GM19438 (cell line): ENCODE measurements around the gene ZBTB38.

Experiments used
- ATAC-seq: cut with Tn5 transposase; IDR thresholded peaks from one replicate; pipeline ENCODE4 v1.9.1; 2021; ENCODE audit warnings: low read depth; ENCODE audit not compliant: unreplicated experiment

ZBTB38 gene

DNA sequence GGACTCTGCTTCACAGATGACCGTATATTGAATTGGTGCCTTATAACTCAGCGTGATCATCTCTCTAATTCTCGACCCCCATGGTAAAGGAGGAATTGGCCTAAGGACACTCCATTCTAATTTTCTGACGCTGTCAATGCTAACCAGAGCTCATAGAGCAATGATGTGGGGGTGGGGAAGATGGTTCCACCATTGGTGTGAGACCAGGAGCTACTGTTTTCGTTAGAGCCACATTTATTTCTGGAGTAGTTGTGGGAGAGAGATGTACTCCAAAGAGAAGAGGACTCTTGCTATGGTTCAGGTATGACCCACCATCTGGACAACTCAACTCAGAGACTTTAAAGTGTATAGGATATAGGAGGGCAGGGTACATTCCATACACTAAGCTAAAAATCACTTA is 16.3 kb downstream of the ZBTB38 start:
- no peak for ATAC-seq

DNA sequence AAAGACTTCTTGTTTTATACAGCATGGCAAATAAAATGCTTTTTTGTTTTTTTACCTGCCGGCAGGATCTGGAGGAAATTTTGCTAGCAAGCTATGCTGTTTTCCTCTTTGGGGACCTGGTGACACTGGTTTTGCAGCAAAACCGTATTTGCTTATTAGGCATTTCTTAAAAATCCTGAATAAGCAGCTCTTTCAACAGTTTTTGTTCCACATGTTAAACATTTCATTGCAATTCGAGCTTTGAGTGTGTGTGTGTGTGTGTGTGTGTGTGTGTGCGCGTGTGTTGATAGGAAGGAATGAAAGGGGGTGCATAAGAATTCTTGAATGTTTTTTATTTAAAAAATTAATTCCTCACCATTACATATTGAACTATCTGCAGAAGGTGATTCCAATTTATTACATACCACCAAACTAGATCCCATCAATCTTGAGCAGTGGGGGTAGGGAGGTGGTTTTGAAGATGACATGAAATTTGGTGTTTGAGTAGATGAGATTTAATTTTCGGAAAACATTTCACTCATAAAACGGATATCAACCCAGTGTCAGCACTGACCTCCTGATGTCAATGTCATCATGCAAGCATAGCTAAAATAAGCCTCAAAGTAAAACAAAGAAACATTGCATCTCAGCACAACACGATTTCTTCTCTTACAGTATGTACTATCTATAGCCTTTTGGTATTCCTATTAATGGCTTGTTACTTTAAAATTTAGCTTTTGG is 17.3 kb downstream of the ZBTB38 start:
- no peak for ATAC-seq

DNA sequence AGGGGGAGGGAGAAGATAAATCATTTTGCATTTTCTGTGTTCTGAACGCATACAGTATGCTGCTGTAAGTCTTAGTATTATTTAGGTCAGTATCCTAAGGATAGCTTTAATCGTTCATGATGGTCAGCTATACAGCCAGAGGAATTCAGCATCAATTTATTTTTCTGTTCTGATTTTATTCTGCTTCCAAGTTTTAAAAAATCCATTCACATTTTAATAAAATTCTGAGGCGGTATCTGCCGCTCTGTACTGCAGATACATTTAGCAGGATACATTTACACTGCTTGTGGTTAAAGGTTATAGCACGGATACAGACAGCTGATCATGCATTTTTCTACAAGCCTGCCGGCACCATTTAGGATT is 17.8 kb downstream of the ZBTB38 start:
- no peak for ATAC-seq

DNA sequence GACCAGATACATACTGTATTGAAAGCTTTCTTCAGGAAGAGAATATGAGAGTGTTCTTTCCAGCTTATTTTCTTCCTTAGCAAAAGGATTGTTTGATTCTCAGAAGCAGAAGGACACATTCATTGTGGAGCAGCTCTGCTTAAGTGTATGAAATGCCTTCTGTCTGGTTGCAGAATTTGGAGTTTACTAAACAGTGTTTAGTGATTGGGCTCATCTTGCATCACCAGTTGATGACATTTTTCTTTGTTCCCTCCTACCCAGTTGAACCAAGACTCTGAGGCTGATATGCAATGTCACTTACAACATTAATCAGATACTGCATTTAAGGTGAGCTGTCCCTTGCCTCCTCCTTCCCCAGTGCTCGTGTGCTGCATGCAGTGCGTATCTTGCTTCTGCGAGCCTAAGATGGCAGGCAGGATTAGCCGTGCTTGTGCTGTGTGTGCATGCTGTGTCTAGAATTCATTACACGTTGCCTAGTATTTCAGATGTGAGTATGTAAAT is 18.4 kb downstream of the ZBTB38 start:
- ATAC-seq: peak; percentile 35

DNA sequence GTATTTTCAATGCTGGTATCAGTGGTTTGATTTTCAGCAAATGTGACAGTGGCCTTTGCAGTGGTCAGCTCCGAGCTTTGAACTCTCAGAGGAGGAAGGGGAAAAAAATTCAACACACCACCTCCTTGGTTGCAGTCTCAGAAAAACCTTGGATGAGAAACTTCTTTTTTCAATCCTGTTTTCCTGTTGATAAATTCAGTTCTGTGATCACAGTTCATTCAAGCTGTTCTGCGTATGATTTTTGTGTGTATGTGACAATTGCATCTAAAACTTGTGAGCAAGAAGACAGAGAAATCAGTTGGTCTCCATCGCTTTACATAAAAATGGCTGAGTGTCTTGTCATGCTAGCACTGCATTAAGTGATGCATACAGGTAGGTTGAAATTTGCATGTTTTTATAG is 19.2 kb downstream of the ZBTB38 start:
- no peak for ATAC-seq

DNA sequence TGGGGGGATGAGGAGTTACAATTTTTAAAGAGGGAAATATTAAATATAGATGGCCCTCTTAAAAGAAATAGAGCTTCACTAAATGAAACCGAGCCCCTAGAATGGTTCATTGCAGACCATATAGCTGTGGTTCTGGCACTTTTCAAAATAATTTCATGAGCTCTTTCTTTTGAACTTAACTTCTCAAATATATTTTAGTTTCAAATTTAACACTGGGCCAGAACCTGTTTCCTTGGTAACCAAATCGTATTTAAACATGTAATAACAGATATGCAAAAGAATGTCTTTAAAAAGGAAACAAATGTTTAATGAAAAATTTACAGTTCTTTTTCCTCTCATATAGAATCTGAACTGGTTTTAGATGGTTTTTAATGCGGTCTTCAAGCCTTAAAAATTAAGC is 20.1 kb downstream of the ZBTB38 start:
- ATAC-seq: no peak

DNA sequence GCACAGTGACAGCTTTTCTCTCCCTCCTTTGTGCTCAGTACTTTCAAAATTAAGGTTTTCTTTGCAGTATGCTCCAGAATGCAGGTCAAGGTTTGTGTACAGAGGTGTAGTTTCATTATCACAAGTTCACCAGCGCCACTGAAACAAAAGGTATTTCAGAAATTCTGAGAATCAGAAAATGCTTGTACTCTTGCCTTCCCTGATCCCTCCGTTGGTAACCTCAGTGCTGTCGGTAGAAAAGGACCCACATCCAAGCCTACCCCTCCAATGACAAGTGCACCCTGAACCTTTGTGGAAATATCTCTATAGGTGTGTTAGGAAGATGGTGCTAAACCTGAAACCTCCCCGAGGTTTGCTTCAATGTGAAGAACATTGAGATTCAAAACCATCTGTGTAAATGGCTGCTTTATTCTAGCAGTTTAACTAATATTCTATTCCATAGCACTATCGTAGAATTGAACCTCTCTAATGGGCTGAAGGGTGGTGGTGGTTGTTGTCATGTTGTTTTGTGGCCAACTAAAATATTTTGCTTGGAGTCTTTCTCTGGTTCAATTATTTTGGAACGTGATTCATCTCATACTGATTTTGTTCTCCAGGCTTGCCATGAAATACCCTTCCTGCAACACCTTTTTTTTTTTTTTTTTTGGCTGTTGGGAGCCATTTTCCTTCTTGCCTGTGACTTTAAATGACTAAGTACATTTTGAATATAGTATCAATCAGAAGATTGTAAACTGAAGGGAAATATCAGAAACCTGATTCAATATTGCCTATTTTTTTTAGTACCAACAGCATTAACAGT is 20.7 kb downstream of the ZBTB38 start:
- no peak for ATAC-seq

DNA sequence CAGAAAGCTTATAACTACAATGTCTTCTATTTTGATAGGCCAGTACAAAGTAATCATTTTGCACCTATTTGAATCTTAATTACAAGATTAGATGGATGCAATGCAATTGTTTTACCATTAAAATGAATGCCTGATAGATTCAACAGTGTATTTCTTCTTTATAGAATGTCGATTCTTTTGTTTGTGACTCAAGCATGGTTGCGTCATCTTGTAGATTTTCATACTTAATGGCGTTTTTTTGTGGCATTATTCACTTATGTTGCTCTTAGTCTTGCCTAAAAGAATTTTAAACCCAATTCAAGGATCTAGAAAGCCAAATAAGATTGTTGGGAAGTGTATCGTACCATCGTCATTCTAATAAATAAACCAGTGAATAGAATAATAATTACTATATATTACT is 21.4 kb downstream of the ZBTB38 start:
- no peak for ATAC-seq

DNA sequence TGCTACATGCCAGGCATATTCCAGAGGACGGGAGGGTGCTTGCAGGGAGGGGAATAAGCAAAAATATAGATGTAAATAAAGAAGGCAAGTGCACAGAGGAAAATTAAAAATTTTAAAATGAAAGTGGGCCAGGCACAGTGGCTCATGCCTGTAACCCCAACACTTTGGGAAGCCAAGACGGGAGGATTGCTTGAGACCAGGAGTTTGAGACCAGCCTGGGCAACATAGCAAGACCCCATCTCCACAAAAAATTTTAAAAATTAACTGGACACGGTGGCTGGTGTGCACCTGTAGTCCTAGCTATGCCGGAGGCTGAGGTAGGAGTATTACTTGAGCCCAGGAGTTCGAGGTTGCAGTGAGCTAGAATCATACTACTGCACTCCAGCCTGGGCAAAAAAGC is 22.4 kb downstream of the ZBTB38 start:
- ATAC-seq: no peak

DNA sequence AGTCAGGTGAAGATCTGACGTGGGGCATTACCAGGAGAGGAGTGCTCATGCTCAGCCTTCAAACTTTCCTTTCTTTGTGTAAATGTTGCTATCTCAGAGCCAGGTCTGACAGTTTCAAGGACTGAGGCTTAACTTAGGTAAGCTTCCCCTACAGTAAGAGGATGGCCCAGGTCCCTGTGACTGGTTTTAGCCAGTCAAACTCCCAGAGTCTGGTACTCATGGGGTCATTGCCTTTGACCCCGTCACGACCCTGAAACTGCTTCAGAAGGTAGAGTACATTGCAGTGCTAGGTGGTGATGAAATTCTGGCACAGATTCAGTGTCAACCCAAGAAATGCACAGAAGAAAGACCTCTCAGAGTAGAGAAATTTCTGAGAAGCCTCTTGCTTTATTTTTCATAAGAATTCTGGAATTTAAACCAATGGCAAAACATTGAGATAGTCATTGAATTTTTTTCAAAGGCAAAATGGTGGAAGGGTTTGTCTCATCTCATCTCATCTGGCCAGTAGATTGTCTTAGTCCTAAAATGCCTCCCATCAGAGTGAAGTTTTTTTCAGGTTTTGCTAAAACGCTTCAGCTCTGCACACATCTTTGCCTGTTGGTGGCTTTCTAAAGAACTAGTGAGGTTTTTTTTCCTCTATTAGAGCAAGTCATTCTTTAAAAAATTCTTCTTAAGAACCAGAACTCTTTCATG is 23.1 kb downstream of the ZBTB38 start:
- ATAC-seq: no peak

DNA sequence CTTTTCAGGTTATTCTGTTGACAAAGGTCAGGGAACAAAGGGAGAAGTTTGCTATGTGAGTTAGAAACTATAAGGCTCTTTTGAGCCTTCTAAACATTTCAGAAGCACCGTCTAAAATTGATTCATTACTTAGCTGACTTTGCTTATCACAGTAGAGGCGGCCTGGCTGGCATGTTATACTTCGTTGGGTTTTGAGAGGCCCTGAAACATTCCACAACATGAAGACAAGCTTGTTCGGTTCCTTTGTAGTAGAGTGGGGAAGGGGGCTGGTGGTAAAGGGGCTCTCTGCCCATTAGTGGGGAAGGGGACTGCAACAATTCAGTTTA is 23.6 kb downstream of the ZBTB38 start:
- no peak for ATAC-seq

DNA sequence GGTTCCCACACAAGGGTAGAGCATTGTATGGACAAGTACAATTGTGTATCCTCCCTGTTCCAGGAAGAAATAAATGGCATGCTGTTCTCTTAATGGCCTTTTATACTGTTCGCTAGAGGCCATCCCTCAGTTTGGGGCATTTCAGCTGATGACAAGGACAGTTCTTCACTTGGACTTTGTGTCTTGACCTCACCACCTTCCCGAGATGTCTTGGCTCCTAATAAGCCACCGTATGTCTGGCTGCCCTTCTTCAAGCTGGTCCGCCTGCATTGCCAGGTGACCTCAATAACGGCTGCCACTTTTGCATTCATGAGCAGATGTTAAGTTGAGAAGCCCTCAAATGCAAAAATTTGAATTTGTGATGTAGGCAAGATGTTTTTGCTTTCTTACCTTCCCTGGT is 24.1 kb downstream of the ZBTB38 start:
- no peak for ATAC-seq

DNA sequence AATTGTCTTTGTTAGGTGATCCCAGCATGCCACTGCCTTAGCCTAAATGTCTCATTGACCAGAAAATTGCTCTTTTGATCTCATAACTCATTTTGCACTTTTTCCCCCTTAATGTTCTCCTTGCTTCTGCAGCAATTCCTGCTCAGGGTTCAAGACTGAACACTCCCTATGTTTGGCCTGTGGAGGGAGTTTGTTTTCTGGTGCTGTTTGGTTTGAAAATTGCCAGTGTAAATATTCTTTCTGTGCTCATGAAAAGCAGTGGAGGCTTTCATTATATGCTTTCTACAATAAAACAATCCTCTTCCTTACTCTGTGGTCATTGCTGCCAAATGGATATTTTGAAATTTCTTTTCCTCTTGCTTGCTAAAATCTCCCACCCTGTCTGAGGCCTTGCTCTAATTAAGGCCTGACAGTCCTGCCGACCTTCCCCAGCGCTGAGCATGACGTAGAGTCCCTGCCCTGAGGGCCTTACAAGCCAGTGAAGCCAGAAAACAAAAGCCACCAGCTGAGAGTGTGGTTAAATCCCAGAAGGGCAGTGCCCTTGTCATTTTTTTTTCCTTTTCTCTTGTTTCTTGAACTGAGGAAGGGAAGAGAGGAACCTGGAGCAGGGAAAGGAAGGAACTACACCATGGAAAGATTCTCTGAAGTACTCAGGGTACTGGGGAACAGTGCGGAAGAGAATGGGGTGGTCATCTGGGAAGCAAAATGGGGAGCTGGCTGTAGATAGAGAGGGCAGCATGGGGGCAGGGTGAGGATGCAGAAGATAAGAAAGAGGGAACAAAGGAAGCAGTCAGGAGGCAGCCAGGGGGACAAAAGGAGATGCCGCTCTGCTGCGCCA is 24.8 kb downstream of the ZBTB38 start:
- no peak for ATAC-seq

DNA sequence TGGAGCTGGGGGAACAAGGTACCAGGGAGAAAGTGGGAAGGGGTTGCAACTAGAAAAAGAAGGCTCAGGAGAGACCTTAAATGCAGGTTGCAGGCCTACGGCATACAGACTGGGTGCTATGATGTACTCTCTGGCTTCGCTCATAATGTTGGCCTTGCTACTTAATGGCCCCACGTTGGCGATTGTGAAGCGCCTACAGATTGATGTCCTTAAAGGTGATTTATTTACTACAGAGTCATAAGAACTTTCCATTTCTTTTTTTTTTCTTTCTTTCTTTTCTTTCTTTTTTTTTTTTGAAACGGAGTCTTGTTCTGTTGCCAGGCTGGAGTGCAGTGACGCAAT is 25.4 kb downstream of the ZBTB38 start:
- ATAC-seq: no peak

DNA sequence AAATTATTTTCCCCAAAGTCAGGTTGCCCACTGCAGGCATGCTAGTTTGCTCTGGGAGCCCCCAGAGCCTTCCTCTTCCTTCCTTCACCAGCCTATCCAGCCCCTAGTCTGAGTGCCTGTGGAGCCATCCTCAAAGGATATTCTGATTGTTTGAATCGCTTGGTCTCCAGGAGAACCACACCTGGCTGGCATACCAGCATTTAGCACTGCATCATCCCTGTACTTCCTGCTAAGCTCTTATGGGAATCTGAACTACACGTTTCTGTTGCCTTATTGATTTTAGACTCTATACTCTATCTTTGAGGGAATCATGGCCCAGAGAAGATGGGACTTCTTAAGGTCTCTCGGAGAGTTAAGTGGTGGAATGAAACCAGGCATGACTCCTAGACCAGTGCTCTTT is 26.3 kb downstream of the ZBTB38 start:
- no peak for ATAC-seq

DNA sequence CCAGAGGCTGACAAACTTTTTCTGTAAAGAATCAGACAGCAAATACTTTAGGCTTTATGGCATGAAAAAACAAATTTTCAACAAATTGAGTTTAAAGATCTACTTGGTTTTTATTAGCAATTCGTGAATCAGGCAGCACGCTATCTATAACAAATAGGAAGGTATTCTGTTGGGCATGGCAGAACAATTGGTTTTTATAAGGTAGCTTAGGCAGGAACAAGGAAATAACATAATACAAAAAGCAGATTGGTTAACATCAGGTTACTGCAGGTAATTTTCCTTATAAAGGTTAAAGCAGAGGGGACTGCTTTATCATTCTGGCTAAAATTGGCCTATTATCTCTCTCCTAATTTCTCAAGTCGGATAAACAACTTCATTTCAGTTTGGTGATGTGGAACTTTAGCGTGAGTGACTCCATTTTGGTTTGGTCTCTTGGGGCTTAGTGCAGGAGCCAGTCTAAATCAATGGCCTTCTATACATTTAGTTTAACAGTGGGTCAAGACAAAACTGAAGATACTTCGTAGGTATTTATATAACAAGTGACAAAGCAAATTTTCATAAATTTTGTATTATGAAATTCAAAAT is 26.8 kb downstream of the ZBTB38 start:
- ATAC-seq: no peak

DNA sequence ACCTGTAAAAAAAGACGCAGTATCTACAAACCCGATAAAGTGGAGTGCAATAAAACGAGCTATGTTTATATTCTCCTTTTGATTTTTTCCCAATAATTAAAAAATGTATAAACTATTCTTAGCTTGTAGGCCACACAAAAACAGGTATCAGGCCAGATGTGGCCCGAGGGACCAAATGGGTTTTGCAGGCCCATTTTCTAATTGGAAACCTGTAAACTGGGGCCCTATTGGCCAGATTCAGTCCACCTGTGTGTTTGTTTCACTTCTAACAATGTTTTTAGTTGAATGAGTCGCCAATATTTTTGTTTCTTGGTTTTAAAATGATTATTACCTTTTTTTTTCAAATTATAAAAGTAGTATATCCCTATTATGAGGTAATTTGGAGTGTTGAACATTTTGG is 29.7 kb downstream of the ZBTB38 start:
- ATAC-seq: no peak

DNA sequence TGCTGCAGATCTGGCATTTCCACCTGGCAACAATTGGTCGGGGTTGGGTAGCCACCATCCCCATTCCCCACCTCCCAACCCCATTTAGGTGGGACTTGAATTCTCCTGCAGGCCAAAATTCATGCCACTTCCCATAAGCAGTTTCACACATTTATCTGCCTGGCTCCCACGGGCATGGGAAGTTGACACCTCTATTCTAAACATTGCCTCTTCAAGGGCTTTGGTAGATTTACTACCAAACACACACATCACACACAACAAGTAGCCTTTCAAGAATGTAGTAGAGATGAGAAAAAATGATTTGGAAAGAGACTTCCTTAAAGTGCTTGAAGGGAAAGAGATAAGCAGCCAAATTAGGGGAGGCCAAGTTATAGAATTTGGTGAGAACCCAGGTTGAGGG is 30.9 kb downstream of the ZBTB38 start:
- ATAC-seq: no peak

DNA sequence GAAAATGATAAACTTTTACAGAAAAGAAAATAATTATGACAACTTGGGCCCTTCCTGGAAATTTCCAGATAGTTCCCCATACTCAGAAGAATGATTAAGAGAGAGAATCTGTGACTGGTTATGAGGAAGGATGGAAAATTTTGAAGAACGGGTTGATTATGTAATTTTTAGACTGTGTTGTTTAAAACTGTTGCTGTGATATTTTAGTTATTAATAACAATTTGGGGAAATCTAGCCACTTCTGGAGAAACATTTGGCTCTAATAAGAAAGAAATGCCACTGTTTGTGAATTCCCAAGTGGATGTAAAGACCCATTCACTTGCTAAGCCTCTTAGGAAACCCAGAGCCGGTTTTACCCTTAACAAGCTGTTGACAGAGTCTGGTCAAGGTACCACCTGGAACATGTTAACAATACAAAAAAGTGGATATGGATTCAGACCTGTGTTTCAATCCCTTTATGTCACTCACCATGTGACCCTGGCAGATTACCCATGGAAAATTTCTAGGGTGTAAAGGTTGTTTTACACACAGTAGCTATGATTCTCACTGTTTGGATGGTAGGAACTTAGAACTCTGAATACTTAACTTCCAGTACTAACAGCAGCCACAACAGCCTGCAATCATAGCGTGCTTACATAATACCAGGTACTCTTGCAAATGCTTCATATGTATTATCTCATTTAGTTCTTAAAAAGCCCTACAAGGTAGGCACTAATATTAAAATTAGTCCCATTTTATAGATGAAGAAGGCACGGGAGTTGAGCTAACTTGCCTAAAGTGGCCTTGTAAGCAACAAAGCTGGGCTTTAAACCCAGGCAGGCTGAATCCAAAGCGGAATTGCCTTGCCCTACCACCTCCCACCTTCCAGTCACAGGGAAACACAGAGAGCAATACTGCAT is 32.0 kb downstream of the ZBTB38 start:
- no peak for ATAC-seq

DNA sequence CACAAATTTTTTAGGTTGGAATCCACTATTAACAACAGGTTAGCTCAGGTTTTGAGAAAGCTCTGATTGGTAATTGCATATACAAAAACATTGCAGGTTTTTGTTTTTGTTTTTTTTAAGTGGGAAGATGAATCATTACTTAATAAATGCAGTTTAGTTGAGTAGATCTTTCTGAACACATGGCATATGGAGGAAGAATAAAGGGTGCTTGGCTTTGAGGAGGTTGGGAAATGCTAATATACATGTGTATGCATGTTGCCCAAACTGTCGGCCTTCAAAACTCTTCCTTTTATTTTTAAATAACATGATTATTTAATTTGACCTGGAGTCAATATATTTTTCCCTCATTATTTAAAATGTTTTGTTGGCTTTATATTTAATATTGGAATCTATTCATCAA is 32.8 kb downstream of the ZBTB38 start:
- ATAC-seq: no peak
